Caco-2 (cell line): ENCODE measurements around the gene SPG21. TPM values are rescaled to one million over a fixed set of nuclear protein-coding genes. Genes with fewer than 3 reads are reported as not detected.

Source experiments
- BruUV-seq: library from RNA; stranded (reverse); fragments of 400-500 nt; replicated peaks from 2 replicates; lab custom pipeline; 2021; lab: Mats Ljungman, UMichigan
- CTCF ChIA-PET: fragments of 300-600 bp; sonication (Branson Sonifier 250); formaldehyde crosslinking; loops from one replicate; lab custom pipeline; 2022; ENCODE audit warnings: antibody characterized with exemption; lab: Charles Lee
- POLR2A ChIA-PET: fragments of 300-600 bp; sonication (Branson Sonifier 250); formaldehyde crosslinking; loops from one replicate; lab custom pipeline; 2022; ENCODE audit warnings: antibody characterized with exemption; lab: Charles Lee
- DNase-seq, 2 experiments: peaks; one replicate each; pipeline versions ENCODE4 v3.0.0 to v3.0.0-alpha.2; 2020 to 2022
- H3K27me3 ChIP-seq: replicated peaks from 2 replicates; pipeline ENCODE4 v1.6.0; 2011; ENCODE audit warnings: low read length; ENCODE audit not compliant: control insufficient read depth, insufficient read depth
- H3K36me3 ChIP-seq: 2 replicates; pipeline ENCODE4 v1.5.1; 2011; ENCODE audit warnings: low read length; ENCODE audit not compliant: control insufficient read depth, insufficient read depth
- H3K4me1 ChIP-seq: fragments of 250-450 bp; sonication (Bioruptor Pico); 2 replicates; pipeline ENCODE4 v1.5.1; 2020; ENCODE audit warnings: mild to moderate bottlenecking
- H3K4me3 ChIP-seq: 2 replicates; pipeline ENCODE4 v1.5.1; 2011; ENCODE audit warnings: low read depth, mild to moderate bottlenecking, control low read depth, low read length
- H3K9me3 ChIP-seq: fragments of 250-450 bp; sonication (Bioruptor Pico); 2 replicates; pipeline ENCODE4 v1.5.1; 2020; ENCODE audit warnings: mild to moderate bottlenecking, moderate library complexity
- H3K27ac Mint-ChIP-seq: one replicate; pipeline ENCODE4 v1.8.0; 2022; ENCODE audit warnings: mixed read lengths; ENCODE audit not compliant: unreplicated experiment
- H3K27me3 Mint-ChIP-seq: one replicate; pipeline ENCODE4 v1.8.0; 2022; ENCODE audit warnings: mixed read lengths; ENCODE audit not compliant: insufficient read depth, unreplicated experiment
- H3K36me3 Mint-ChIP-seq: one replicate; pipeline ENCODE4 v1.8.0; 2022; ENCODE audit warnings: mild to moderate bottlenecking, mixed read lengths; ENCODE audit not compliant: insufficient read depth, unreplicated experiment
- H3K4me1 Mint-ChIP-seq: one replicate; pipeline ENCODE4 v1.8.0; 2022; ENCODE audit warnings: low read depth, mixed read lengths; ENCODE audit not compliant: unreplicated experiment
- H3K4me3 Mint-ChIP-seq: one replicate; pipeline ENCODE4 v1.8.0; 2022; ENCODE audit warnings: mild to moderate bottlenecking, moderate library complexity, mixed read lengths; ENCODE audit not compliant: unreplicated experiment
- H3K9me3 Mint-ChIP-seq: one replicate; pipeline ENCODE4 v1.8.0; 2022; ENCODE audit warnings: mixed read lengths; ENCODE audit not compliant: unreplicated experiment
- intact Hi-C: fragments of 100-400 bp; cut with micrococcal nuclease; formaldehyde crosslinking; loops from one replicate; pipeline ENCODE4 v1.10.0; 2022; ENCODE audit not compliant: unreplicated experiment
- total RNA-seq: library from RNA; stranded (reverse); gene quantifications from 2 replicates; pipeline ENCODE4 v1.2.3, GENCODE V29; 2022
- TF ChIP-seq, protein P1 (sequence below), 2 experiments: fragments of 200-600 bp in 1 of 2; IDR thresholded peaks; 1 replicate in 1 of 2; 2 replicates in 1 of 2; pipeline versions ENCODE4 v1.5.1 to v1.8.0; 2011 to 2022; ENCODE audit warnings: antibody characterized with exemption in 1 of 2, control low read depth in 1 of 2, inconsistent platforms in 1 of 2, low read depth in 1 of 2, low read length in 1 of 2, mild to moderate bottlenecking in 1 of 2, moderate library complexity in 1 of 2; ENCODE audit not compliant: insufficient read depth in 1 of 2, severe bottlenecking in 1 of 2, unreplicated experiment in 1 of 2

Gene SPG21
- total RNA-seq, 1 experiment from 2014 or later, result 72.9 TPM

GRCh38 chr15:64982472-64982871, 7.2 kb downstream of the SPG21 start:
- Mint-ChIP-seq H3K27ac (no peak overlapping the region), H3K9me3 (no peaks in the 10 kb centered on the region), H3K27me3 (no peaks in the 10 kb centered on the region), H3K4me1 (no peaks in the 10 kb centered on the region), H3K36me3 (peaks cover 38% of the 10 kb centered on the region), H3K4me3 (no peak overlapping the region)
- no TSS peak for BruUV-seq
- no peaks in the 10 kb centered on the region for H3K9me3 ChIP-seq
- H3K36me3 ChIP-seq, result peaks cover 2% of the 10 kb centered on the region; the same call in 1 of the 2 replicates
- TF ChIP-seq, protein P1, sequence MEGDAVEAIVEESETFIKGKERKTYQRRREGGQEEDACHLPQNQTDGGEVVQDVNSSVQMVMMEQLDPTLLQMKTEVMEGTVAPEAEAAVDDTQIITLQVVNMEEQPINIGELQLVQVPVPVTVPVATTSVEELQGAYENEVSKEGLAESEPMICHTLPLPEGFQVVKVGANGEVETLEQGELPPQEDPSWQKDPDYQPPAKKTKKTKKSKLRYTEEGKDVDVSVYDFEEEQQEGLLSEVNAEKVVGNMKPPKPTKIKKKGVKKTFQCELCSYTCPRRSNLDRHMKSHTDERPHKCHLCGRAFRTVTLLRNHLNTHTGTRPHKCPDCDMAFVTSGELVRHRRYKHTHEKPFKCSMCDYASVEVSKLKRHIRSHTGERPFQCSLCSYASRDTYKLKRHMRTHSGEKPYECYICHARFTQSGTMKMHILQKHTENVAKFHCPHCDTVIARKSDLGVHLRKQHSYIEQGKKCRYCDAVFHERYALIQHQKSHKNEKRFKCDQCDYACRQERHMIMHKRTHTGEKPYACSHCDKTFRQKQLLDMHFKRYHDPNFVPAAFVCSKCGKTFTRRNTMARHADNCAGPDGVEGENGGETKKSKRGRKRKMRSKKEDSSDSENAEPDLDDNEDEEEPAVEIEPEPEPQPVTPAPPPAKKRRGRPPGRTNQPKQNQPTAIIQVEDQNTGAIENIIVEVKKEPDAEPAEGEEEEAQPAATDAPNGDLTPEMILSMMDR (IDR thresholded peaks at IDR 0.05; ENCODE audit: insufficient read depth in 1 of 2, low read depth in 1 of 2, low read length in 1 of 2, severe bottlenecking in 1 of 2, unreplicated experiment in 1 of 2), result no peak
- H3K4me3 ChIP-seq, result no peak overlapping the region
- CTCF ChIA-PET, result no interaction called here
- POLR2A ChIA-PET, result interaction anchor here (1.2 kb wide), 1 partner anchor 89 kb away, joined by 6 read pairs; no protein-coding TSS in a partner anchor
- H3K4me1 ChIP-seq, result peaks cover 7% of the 10 kb centered on the region; the same call in 1 of the 2 replicates
- no peak for DNase-seq
- no peaks in the 10 kb centered on the region for H3K27me3 ChIP-seq
- intact Hi-C loops, result no loop called here

DNA sequence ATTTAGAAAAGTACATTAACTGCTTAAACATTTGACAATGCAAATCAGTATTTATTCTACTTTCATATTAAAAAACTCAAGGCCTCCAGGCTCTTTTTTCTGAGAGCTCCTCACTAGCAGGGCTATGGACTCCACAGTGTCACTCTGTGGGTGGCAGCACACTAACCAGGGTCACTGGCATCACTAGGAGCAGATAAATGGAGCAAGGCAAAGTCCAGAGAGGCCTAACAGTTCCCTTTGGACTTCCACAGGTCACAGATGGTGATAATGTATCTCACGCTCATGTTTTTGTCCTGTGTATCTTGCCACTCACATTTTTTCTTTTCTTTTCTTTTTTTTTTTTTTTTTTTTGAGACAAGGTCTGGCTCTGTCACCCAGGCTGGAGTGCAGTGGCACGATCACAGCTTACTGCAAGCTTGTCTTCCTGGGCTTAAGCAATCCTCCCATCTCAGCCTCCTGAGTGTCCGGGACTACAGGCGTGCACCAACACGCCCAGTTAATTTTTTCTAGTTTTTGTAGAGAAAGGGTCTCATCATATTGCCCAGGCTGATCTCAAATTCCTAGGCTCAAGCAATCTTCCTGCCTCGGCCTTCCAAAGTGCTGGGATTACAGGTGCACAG, 7.8 kb downstream of the SPG21 start:
- no peaks in the 10 kb centered on the region for H3K27me3 Mint-ChIP-seq
- H3K36me3 Mint-ChIP-seq, result peaks cover 40% of the 10 kb centered on the region
- H3K36me3 ChIP-seq, result peaks cover 2% of the 10 kb centered on the region; the same call in 1 of the 2 replicates
- no peak overlapping the region for H3K4me3 Mint-ChIP-seq
- ChIA-PET CTCF (no interaction called here), POLR2A (interaction anchor here (0.6 to 1.2 kb wide), 2 partner anchors 88 to 156 kb away, joined by 3 to 6 read pairs; partner anchors contain the start of gene PIF1)
- TF ChIP-seq, protein P1 (IDR thresholded peaks at IDR 0.05; ENCODE audit: insufficient read depth in 1 of 2, low read depth in 1 of 2, low read length in 1 of 2, severe bottlenecking in 1 of 2, unreplicated experiment in 1 of 2), result no peak
- intact Hi-C loops, result no loop called here
- no peak overlapping the region for H3K4me3 ChIP-seq
- no peaks in the 10 kb centered on the region for H3K4me1 Mint-ChIP-seq
- no TSS peak for BruUV-seq
- H3K9me3 Mint-ChIP-seq, result no peaks in the 10 kb centered on the region
- no peak for DNase-seq
- H3K9me3 ChIP-seq, result no peaks in the 10 kb centered on the region
- H3K4me1 ChIP-seq, result 0 out of 2 replicates have a peak, but pooled peaks cover 4% of the 10 kb centered on the region
- H3K27me3 ChIP-seq, result no peaks in the 10 kb centered on the region
- H3K27ac Mint-ChIP-seq, result no peak overlapping the region

- Mint-ChIP-seq H3K36me3 (peaks cover 44% of the 10 kb centered on the region), H3K27me3 (no peaks in the 10 kb centered on the region), H3K9me3 (no peaks in the 10 kb centered on the region), H3K4me1 (no peaks in the 10 kb centered on the region), H3K4me3 (no peak overlapping the region), H3K27ac (peak overlapping the region; percentile 23)
- no peak overlapping the region for H3K4me3 ChIP-seq
- POLR2A ChIA-PET, result no interaction called here
- H3K9me3 ChIP-seq, result no peaks in the 10 kb centered on the region
- CTCF ChIA-PET, result interaction anchor here (1.0 kb wide), 1 partner anchor 251 kb away, joined by 3 read pairs; no protein-coding TSS in a partner anchor
- no peak for DNase-seq
- TF ChIP-seq, protein P1 (IDR thresholded peaks at IDR 0.05; ENCODE audit: insufficient read depth in 1 of 2, low read depth in 1 of 2, low read length in 1 of 2, severe bottlenecking in 1 of 2, unreplicated experiment in 1 of 2), result no peak
- no peaks in the 10 kb centered on the region for H3K27me3 ChIP-seq
- 0 out of 2 replicates have a peak, but pooled peaks cover 4% of the 10 kb centered on the region for H3K4me1 ChIP-seq
- peaks cover 2% of the 10 kb centered on the region; the same call in 1 of the 2 replicates for H3K36me3 ChIP-seq
- intact Hi-C loops, result no loop called here
- no TSS peak for BruUV-seq
These were observed 10.4 kb downstream of the SPG21 start for GRCh38 chr15:64979252-64979710.
